Right cardiac atrium (tissue), 5 donors: ENCODE measurements around the gene NAT14. TPM values are rescaled to one million over a fixed set of nuclear protein-coding genes. Genes with fewer than 3 reads are reported as not detected.
"Not testable (repeated sequence)": the region's sequence is repeated elsewhere in the genome, so short reads cannot be mapped to it uniquely, and the experiment has no call there.

Experiments
- ATAC-seq, 2 donors: fragments of 200-7000 bp; cut with Tn5 transposase; one replicate each; pipeline versions ENCODE4 v1.8.0 to v1.9.1; 2020; ENCODE audit warnings: moderate library complexity in 2 of 2, mild to moderate bottlenecking in 1 of 2
- DNase-seq, 3 donors: peaks; one replicate each; pipeline ENCODE4 v3.0.0-alpha.2; 2020
- H3K27ac ChIP-seq: one replicate; pipeline ENCODE4 v1.5.1; 2013; ENCODE audit warnings: mild to moderate bottlenecking, low read length, control low read depth, moderate library complexity
- H3K27me3 ChIP-seq: one replicate; pipeline ENCODE4 v1.6.1; 2013; ENCODE audit not compliant: control insufficient read depth, insufficient read depth
- H3K4me1 ChIP-seq: one replicate; pipeline ENCODE4 v1.6.1; 2013; ENCODE audit warnings: low read length; ENCODE audit not compliant: control insufficient read depth, insufficient read depth
- H3K4me3 ChIP-seq: one replicate; pipeline ENCODE4 v1.5.1; 2013; ENCODE audit warnings: low read length, control low read depth
- H3K9me3 ChIP-seq: one replicate; pipeline ENCODE4 v1.6.1; 2013; ENCODE audit warnings: low read length; ENCODE audit not compliant: control insufficient read depth
- WGBS: extraction: QIAGEN DNeasy Blood & Tissue Kit; methylation state at CpG from one replicate; pipeline ENCODE4 v1.1.7; 2013; 5-methylcytosine and 5-hydroxymethylcytosine counted together
- intact Hi-C, 4 donors: fragments of 100-400 bp; cut with DNase I; formaldehyde crosslinking; loops; one replicate each; pipeline versions ENCODE4 v1.11.0 to v1.14.0; 2022 to 2023
- polyA plus RNA-seq: library from polyadenylated mRNA; stranded (reverse); fragments of 200-250 nt; gene quantifications from one replicate; pipeline ENCODE4 v1.2.3, GENCODE V29; 2013
- total RNA-seq, 4 donors: library from RNA; stranded (reverse); fragmentation: NEBNext Ultra II Directional; extraction: Animal tissue kit (Norgen Biotek cat#: 25700); gene quantifications; one replicate each; pipeline ENCODE4 v1.2.1, GENCODE V29; 2021
- donor health status: healthy with polysubstance abuse.
- donor health status: DM: no; HTN: yes; CAD: no.
- donor health status: DM: no; HTN: no; CAD: no.
- donor health status: DM: no; HTN: yes; CAD: no; lungs with severe emphysema.
- donor health status: DM: yes; HTN: yes; CAD: no.

The NAT14 gene
- total and polyA plus RNA-seq, 5 donors: 13.6 to 20.8 (median 15.5) TPM

DNA sequence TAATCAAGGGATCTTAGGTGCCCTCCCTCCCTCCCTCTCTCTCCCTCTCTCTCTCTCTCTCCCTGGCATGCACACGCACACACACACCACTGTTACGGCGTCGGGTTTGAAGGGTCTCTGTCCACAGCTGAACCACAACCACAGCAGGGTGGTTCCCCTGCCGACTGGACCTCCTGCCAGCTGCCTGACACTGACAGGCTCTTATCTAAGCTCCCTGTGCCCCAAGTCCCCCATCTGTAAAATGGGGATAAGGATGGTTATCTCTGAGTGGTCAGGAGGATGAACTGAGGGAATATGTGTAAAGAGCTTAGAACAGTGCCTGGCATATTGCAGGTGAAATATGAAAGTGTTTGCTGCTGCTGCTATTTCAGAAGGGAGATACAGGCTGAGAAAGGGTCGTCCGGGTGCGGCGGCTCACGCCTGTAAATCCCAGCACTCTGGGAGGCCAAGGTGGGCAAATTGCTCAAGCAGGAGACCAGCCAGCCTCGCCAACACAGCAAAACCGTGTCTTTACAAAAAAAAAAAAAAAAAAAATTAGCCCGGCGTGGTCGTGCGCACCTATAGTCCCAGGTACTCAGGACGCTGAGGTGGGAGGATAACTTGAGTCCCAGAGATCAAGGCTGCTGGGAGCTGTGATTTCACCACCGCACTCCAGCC lies 41.0 kb upstream of the NAT14 start:
- DNase-seq: no peak
- Histone ChIP-seq H3K27ac (no peak overlapping the region), H3K9me3 (no peaks in the 10 kb centered on the region), H3K27me3 (no peaks in the 10 kb centered on the region), H3K4me1 (no peaks in the 10 kb centered on the region), H3K4me3 (no peak overlapping the region)
- no peak for ATAC-seq
- intact Hi-C loops: no loop called here
- WGBS: 32% methylated on average over 18 of the region's 18 CpGs

DNA sequence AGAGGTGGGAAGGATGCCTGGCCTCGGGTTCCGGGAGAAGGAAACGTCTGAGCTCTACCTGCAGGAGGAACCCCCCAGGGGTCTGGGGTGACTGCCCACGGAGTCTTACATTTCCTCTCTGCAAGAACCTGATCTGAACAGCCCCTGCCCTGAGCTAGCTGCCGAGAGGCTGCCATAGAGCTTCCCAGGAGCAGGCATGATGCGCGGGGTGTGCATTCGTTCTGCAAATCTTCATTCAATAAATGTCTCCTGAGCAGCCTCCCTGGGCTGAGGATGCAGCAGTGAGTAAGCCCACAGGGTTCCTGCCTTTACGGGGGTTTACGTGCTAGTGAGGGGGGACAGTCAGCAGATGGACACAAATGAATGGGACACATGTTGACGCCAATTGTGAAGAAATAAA lies 40.3 kb upstream of the NAT14 start:
- no peak overlapping the region for H3K4me3 ChIP-seq
- WGBS: 40% methylated on average over 11 of the region's 11 CpGs

DNA sequence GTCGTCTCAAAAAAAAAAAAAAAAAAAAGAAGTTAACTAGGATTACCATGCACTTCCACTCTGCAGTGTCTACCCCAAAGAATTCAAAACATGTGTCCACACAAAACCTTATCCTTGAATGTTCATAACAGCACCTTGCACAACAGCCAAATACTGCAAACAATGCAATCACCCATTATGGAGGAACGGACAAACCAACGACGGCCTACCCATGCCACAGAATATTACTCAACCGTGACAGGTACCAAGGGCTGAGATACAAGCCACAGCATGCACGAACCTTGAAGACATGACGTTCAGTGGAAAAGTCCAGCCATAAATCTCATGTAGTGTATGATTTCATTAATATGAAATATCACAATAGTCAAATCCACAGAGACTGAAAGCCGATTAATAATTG lies 38.9 kb upstream of the NAT14 start:
- Histone ChIP-seq H3K27me3 (no peaks in the 10 kb centered on the region), H3K27ac (no peak overlapping the region), H3K4me1 (no peaks in the 10 kb centered on the region), H3K9me3 (no peaks in the 10 kb centered on the region), H3K4me3 (no peak overlapping the region)
- 77% methylated on average over 8 of the region's 8 CpGs for WGBS
- DNase-seq (no peak), ATAC-seq (no peak)
- intact Hi-C loops: no loop called here

More for the DNA sequence above, 40.3 kb upstream of the NAT14 start:
- no peak for DNase-seq
- no peaks in the 10 kb centered on the region for H3K4me1 ChIP-seq
- H3K27ac ChIP-seq: no peak overlapping the region
- H3K9me3 ChIP-seq: no peaks in the 10 kb centered on the region
- intact Hi-C loops: no loop called here
- no peaks in the 10 kb centered on the region for H3K27me3 ChIP-seq
- ATAC-seq: no peak

- Histone ChIP-seq H3K27ac (no peak overlapping the region), H3K9me3 (no peaks in the 10 kb centered on the region), H3K4me3 (no peak overlapping the region), H3K4me1 (no peaks in the 10 kb centered on the region), H3K27me3 (no peaks in the 10 kb centered on the region)
- DNase-seq (peak in 2 of 3 donors; percentile 49 to 51), ATAC-seq (peak; percentile 23 to 28)
- intact Hi-C loops: no loop called here
- WGBS: 30% methylated on average over 16 of the region's 16 CpGs
These were observed 37.4 kb upstream of the NAT14 start for GRCh38 chr19:55447421-55448174.

GRCh38 chr19:55448175-55448490 lies 36.9 kb upstream of the NAT14 start:
- H3K27ac ChIP-seq, H3K4me1 ChIP-seq, DNase-seq, H3K9me3 ChIP-seq, intact Hi-C loops, ATAC-seq, H3K27me3 ChIP-seq, H3K4me3 ChIP-seq: not testable (repeated sequence)
- 89% methylated on average over 5 of the region's 5 CpGs for WGBS

GRCh38 chr19:55449469-55449868 lies 35.5 kb upstream of the NAT14 start:
- Histone ChIP-seq H3K27ac (no peak overlapping the region), H3K4me3 (no peak overlapping the region), H3K4me1 (no peaks in the 10 kb centered on the region), H3K9me3 (no peaks in the 10 kb centered on the region), H3K27me3 (no peaks in the 10 kb centered on the region)
- no peak for ATAC-seq
- intact Hi-C loops: no loop called here
- DNase-seq: peak in 1 of 3 donors; percentile 33
- WGBS: 34% methylated on average over 16 of the region's 16 CpGs

DNA sequence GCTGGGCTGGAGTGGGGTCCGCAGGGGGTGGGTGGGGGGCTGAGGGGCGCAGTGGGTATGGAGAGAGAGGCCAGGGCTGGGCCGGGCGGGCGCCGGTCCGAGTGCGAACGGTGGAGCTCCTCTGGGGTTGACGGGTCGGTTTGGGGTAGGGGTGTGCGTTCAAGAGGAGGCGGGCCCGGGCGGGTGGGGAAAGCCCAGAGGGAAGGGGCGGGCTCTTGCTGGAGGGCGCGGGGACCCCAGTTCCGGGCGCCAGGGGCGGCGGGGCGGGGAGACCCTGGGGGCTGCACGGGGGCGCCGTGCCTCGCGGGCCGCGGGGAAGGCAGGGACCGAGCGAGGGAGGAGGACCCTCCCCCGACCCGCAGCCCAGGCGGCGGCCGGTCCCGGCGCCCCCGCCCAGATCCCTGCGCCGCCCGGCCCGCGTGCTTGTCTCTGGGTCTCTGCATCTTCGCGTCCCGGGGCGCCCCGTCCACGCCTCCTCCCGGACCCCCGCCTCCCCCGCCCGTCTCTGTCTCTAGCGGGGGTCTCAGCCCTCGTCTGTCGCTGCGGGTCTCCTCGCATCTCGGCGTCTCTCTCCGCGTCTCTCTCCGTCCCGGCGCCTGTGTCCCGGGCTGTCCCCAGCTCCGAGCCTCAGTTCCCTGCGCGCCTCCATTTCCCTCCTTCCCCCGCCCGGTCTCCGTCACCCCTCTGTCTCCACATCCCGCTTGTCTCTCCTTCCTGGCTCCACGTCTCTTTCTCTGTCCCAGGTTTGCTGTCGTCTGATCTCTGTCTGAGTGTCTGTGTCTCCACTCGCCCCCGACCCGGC lies 33.6 kb upstream of the NAT14 start:
- intact Hi-C loops: no loop called here
- WGBS: 1% methylated on average over 80 of the region's 80 CpGs
- DNase-seq (peak in 1 of 3 donors; percentile 61), ATAC-seq (no peak)
- H3K27ac ChIP-seq: no peak overlapping the region
- no peak overlapping the region for H3K4me3 ChIP-seq
- H3K27me3 ChIP-seq: no peaks in the 10 kb centered on the region
- H3K4me1 ChIP-seq: no peaks in the 10 kb centered on the region
- no peaks in the 10 kb centered on the region for H3K9me3 ChIP-seq

- no peaks in the 10 kb centered on the region for H3K9me3 ChIP-seq
- no peaks in the 10 kb centered on the region for H3K27me3 ChIP-seq
- no peak for ATAC-seq
- 2% methylated on average over 57 of the region's 57 CpGs for WGBS
- no peak overlapping the region for H3K4me3 ChIP-seq
- intact Hi-C loops: no loop called here
- H3K4me1 ChIP-seq: no peaks in the 10 kb centered on the region
- H3K27ac ChIP-seq: no peak overlapping the region
- peak in 2 of 3 donors; percentile 64 to 73 for DNase-seq
These were observed 32.8 kb upstream of the NAT14 start for GRCh38 chr19:55451965-55452748.

DNA sequence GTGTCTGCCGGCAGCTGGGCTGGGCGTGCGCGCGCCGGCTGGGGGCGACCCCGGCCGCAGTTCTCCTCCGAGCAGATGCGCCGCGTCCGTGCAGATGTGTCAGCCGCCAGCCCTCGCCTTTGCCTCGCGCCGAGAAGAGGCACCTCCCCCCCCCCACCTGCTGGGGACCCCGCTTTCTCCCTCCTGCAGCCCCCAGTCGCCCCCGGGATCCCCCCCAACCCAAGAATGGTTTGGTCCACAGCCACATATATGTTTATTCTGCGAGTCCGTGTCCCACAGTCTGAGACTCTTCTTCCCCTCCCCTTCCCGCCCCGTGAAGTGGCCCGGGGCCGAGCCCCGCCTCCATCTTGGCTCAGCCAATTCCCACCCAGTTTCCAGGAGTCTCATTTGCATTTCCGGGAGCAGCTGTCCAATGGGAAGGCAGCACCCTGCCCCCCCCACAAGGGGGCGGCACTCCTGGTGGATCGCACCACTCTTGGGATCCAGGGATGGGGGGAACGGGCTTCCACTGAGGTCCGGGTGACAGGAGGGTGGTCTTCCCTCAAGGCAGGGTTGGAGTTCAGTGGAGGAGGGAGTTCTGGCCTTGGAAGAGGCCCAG lies 32.1 kb upstream of the NAT14 start:
- Histone ChIP-seq H3K27me3 (no peaks in the 10 kb centered on the region), H3K27ac (no peak overlapping the region), H3K4me1 (no peaks in the 10 kb centered on the region), H3K4me3 (no peak overlapping the region), H3K9me3 (no peaks in the 10 kb centered on the region)
- ATAC-seq (peak; percentile 80 to 82), DNase-seq (peak; percentile 84 to 93 (median 88))
- intact Hi-C loops: no loop called here
- 13% methylated on average over 34 of the region's 34 CpGs for WGBS

DNA sequence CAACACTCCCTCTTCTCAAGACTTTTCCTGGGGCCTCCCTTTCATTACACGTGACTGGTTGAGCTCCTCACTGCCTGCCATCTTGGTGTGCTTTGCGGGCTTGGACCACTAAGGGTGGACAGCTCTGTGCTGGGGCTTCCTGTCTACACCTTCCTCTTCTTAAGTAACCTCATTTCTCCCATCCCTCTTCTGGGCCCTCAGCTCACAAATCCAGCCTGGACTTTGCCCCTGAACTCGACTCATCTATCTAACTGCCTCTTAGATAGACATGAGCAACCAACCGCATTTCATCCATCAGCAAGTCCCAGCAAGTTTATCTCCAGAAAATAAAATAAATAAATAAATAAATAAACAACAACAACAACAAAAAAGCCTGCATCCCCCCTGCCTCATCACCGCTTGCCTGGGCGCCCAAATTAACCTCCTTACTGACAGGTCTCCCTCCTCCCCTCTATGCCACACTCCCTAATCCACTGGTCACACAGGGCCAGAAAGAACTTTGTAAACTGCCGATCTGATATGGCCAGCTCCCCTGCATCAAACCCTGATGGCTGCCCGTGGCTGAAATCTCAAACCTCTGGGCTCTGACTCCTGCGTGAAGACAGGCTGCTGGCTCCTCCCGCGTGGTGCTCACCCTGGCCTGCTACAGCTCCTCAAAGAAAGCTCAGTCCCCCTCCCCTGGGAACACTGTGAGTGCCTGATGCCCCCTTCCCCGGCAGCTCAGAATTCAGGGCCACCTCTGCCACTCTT lies 31.3 kb upstream of the NAT14 start:
- no peak for DNase-seq
- WGBS: 91% methylated on average over 12 of the region's 12 CpGs
- intact Hi-C loops: no loop called here

More for the DNA sequence above, 31.3 kb upstream of the NAT14 start:
- ATAC-seq: no peak
- no peak overlapping the region for H3K27ac ChIP-seq
- H3K4me1 ChIP-seq: no peaks in the 10 kb centered on the region
- no peak overlapping the region for H3K4me3 ChIP-seq
- no peaks in the 10 kb centered on the region for H3K27me3 ChIP-seq
- no peaks in the 10 kb centered on the region for H3K9me3 ChIP-seq
